Kidney (tissue), 14 donors: ENCODE measurements around the gene CCDC201. TPM values are rescaled to one million over a fixed set of nuclear protein-coding genes. Genes with fewer than 3 reads are reported as not detected.

ENCODE experiments used
- DNase-seq, 5 donors: peaks; one replicate each; pipeline ENCODE4 v3.0.0-alpha.2; 2013 to 2020
- FAIRE-seq: peaks from 2 replicates; lab custom pipeline; 2012; peaks lifted over from hg19 to GRCh38; lab: Jason Lieb, UNC
- H3K27ac ChIP-seq, 2 donors: one replicate each; pipeline ENCODE4 v1.7.0; 2013; ENCODE audit warnings: low read depth in 2 of 2, low read length in 2 of 2, inconsistent platforms in 1 of 2
- H3K27me3 ChIP-seq: one replicate; pipeline ENCODE4 v1.7.1; 2013; ENCODE audit warnings: low read length, inconsistent platforms; ENCODE audit not compliant: control insufficient read depth, insufficient read depth
- H3K36me3 ChIP-seq, 3 donors: one replicate each; pipeline versions ENCODE4 v1.7.0 to v1.7.1; 2013; ENCODE audit warnings: low read length in 3 of 3, control low read depth in 1 of 3, inconsistent platforms in 1 of 3; ENCODE audit not compliant: insufficient read depth in 3 of 3, control insufficient read depth in 2 of 3
- H3K4me1 ChIP-seq, 3 donors: one replicate each; pipeline versions ENCODE4 v1.7.0 to v1.7.1; 2013; ENCODE audit warnings: low read length in 3 of 3, inconsistent platforms in 1 of 3, low read depth in 1 of 3; ENCODE audit not compliant: control insufficient read depth in 2 of 3, insufficient read depth in 2 of 3
- H3K4me3 ChIP-seq, 3 donors: one replicate each; pipeline versions ENCODE4 v1.7.0 to v1.8.1; 2013; ENCODE audit warnings: low read length in 3 of 3, control low read depth in 1 of 3, inconsistent platforms in 1 of 3
- H3K9ac ChIP-seq, 3 donors: one replicate each; pipeline versions ENCODE4 v1.7.0 to v1.7.1; 2013; ENCODE audit warnings: low read length in 3 of 3, control low read depth in 1 of 3, inconsistent platforms in 1 of 3
- H3K9me3 ChIP-seq, 3 donors: one replicate each; pipeline versions ENCODE4 v1.7.0 to v1.7.1; 2013; ENCODE audit warnings: low read length in 3 of 3, control low read depth in 1 of 3, inconsistent platforms in 1 of 3; ENCODE audit not compliant: control insufficient read depth in 2 of 3, insufficient read depth in 1 of 3
- intact Hi-C: fragments of 100-400 bp; cut with DNase I; formaldehyde crosslinking; loops from one replicate; pipeline ENCODE4 v1.11.1; 2022
- polyA plus RNA-seq: library from polyadenylated mRNA; stranded (reverse); fragments of 350-450 nt; fragmentation: Illumina TruSeq; extraction: RNeasy Lipid Tissue Mini Kit (QIAGEN cat#74804); gene quantifications from one replicate; pipeline ENCODE4 v1.2.3, GENCODE V29; 2014; ENCODE audit warnings: low read depth, low replicate concordance; ENCODE audit not compliant: insufficient read depth
- total RNA-seq: library from RNA; stranded (reverse); fragmentation: NEBNext Ultra II Directional; extraction: Animal tissue kit (Norgen Biotek cat#: 25700); gene quantifications from one replicate; pipeline ENCODE4 v1.2.1, GENCODE V29; 2021
- TF ChIP-seq, protein P1 (sequence below): IDR thresholded peaks from 3 replicates; pipeline ENCODE4 v1.5.1; 2012; ENCODE audit warnings: mild to moderate bottlenecking, moderate library complexity, borderline replicate concordance; ENCODE audit not compliant: insufficient read depth; ENCODE audit errors: extremely low read depth
- donor health status: control.
- donor health status: control.
- donor health status: control.
- donor health status: control.
- donor health status: control.
- donor health status: DM: yes; HTN: yes; CAD: no.
- donor health status: Normal renal cell carcinoma (clear cell type).

Gene CCDC201
- total and polyA plus RNA-seq, 2 donors from 2014 or later = not detected

DNA sequence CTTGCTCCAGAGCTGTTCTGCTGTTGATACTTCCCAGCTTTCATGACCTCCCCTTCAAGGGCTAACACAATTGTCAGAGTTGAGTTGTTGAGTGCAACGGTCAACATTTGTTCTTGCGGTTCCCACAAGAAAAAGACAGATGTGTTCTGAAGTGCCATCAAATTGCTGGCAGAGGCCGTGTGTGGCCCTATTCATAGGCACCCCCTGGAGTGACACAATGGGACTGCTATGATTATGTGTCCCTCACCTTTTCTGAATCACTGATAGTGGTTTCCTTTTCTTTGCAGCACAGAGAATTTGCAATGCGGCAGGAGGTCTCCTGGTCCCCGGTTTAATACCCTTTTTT, 9.6 kb upstream of the CCDC201 start:
- FAIRE-seq = no peak
- TF ChIP-seq, protein P1, sequence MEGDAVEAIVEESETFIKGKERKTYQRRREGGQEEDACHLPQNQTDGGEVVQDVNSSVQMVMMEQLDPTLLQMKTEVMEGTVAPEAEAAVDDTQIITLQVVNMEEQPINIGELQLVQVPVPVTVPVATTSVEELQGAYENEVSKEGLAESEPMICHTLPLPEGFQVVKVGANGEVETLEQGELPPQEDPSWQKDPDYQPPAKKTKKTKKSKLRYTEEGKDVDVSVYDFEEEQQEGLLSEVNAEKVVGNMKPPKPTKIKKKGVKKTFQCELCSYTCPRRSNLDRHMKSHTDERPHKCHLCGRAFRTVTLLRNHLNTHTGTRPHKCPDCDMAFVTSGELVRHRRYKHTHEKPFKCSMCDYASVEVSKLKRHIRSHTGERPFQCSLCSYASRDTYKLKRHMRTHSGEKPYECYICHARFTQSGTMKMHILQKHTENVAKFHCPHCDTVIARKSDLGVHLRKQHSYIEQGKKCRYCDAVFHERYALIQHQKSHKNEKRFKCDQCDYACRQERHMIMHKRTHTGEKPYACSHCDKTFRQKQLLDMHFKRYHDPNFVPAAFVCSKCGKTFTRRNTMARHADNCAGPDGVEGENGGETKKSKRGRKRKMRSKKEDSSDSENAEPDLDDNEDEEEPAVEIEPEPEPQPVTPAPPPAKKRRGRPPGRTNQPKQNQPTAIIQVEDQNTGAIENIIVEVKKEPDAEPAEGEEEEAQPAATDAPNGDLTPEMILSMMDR = no peak
- Histone ChIP-seq H3K27ac (no peak overlapping the region), H3K9ac (no peak overlapping the region), H3K4me3 (no peak overlapping the region), H3K36me3 (no peaks in the 10 kb centered on the region), H3K27me3 (peaks cover 3% of the 10 kb centered on the region), H3K9me3 (peaks cover 0 to 3% (median 0%) of the 10 kb centered on the region in 3 donors), H3K4me1 (no peaks in the 10 kb centered on the region)
- intact Hi-C loops = no loop called here
- DNase-seq = no peak

DNA sequence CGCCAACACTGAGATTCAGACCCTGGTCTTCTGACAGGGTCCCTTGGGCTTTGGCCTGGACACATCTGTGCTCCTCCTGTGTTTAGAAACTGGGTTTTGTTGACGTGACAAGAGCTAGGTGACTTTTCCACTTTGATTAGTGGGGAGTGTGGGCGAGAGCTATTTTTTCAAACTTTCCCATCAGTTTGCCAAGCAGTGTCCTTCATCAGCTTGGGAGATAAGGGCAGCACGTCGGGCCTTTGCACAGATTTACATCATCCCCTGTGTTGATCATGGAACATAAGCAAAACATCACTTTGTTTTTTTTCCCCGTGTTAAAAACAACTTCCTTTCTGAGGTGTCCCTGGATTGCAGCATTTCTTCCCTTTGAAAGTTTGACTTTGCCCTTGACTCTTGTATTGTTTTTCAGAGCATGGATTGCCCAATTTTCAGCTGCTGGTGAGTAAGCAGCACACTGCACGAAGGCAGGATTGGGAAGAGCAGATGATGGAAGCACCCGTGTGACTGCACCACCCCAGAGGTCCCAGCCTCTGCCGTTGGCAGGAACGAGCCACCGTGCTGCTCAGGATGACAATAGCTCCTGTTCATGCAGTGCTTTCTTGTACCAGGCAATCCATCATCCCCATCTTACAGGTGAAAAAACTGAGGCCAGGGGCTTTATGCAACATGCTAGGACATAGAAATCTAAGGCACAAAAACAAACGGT, 9.0 kb upstream of the CCDC201 start:
- DNase-seq (no peak), FAIRE-seq (no peak)
- intact Hi-C loops = no loop called here

DNA sequence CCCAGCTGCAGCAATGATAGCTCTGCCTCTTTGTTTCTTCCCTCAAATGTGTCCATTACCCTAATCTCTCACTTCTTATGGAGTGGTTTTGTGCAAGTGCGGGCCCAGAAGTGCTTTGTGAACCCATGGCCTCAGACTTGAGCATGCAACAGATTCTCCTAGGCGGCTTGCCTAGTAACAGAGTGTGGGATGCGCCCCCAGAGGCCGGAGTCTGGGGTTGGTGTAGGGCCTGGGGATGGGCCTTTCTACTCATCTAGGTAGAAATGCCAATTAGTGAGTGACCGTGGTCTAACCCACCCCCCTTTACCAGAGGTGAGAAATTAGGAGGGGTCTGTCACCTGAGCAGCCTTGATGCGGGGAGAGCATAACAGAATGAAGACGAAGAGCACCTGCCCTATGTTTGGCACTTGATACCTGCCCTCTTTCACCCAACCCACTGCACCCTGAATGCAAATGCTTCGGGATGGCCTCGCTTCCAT, 8.4 kb upstream of the CCDC201 start:
- Histone ChIP-seq H3K36me3 (no peaks in the 10 kb centered on the region), H3K27me3 (no peaks in the 10 kb centered on the region), H3K4me3 (no peak overlapping the region), H3K27ac (no peak overlapping the region), H3K9me3 (peaks cover 0 to 3% (median 0%) of the 10 kb centered on the region in 3 donors), H3K4me1 (no peaks in the 10 kb centered on the region), H3K9ac (no peak overlapping the region)
- no peak for DNase-seq
- TF ChIP-seq, protein P1 = no peak
- no peak for FAIRE-seq
- intact Hi-C loops = no loop called here

More for the DNA sequence above, 9.0 kb upstream of the CCDC201 start:
- TF ChIP-seq, protein P1 = no peak
- Histone ChIP-seq H3K4me3 (no peak overlapping the region), H3K4me1 (no peaks in the 10 kb centered on the region), H3K36me3 (no peaks in the 10 kb centered on the region), H3K9ac (no peak overlapping the region), H3K27me3 (peaks cover 2% of the 10 kb centered on the region), H3K27ac (no peak overlapping the region), H3K9me3 (peaks cover 0 to 3% (median 0%) of the 10 kb centered on the region in 3 donors)
